CD4-positive, alpha-beta T cell (primary cell): ENCODE measurements around the gene LIPM. TPM values are rescaled to one million over a fixed set of nuclear protein-coding genes. Genes with fewer than 3 reads are reported as not detected.
A peak's percentile ranks its signal among the peaks of the same experiment; 100 is the strongest.

ENCODE experiments used
- ATAC-seq: fragments of 200-7000 bp; cut with Tn5 transposase; one replicate; pipeline ENCODE4 v1.10.0; 2022; ENCODE audit warnings: mild to moderate bottlenecking; ENCODE audit not compliant: poor library complexity
- CTCF ChIA-PET: fragments of 350-600 bp; sonication (Branson Sonifier 250); formaldehyde crosslinking; loops from one replicate; lab custom pipeline; 2021; ENCODE audit warnings: antibody characterized with exemption, inconsistent platforms; lab: Charles Lee
- POLR2A ChIA-PET: fragments of 350-600 bp; sonication (Branson Sonifier 250); formaldehyde crosslinking; loops from one replicate; lab custom pipeline; 2021; ENCODE audit warnings: antibody characterized with exemption, inconsistent platforms; lab: Charles Lee
- DNase-seq, 14 experiments: peaks; one replicate each; pipeline ENCODE4 v3.0.0-alpha.2; 2013 to 2020; ENCODE audit warnings: mixed read lengths in 2 of 14
- H3K27ac ChIP-seq, 2 donors: one replicate each; pipeline versions ENCODE4 v1.5.1 to v1.7.0; 2013; ENCODE audit warnings: low read length in 2 of 2, low read depth in 1 of 2, mild to moderate bottlenecking in 1 of 2
- H3K27me3 ChIP-seq, 2 experiments: 1 replicate in 1 of 2; 2 replicates in 1 of 2; pipeline versions ENCODE4 v1.6.1 to v1.7.0; 2013; ENCODE audit warnings: low read length in 2 of 2, control low read depth in 1 of 2, mild to moderate bottlenecking in 1 of 2, moderate library complexity in 1 of 2; ENCODE audit not compliant: insufficient read depth in 2 of 2, control insufficient read depth in 1 of 2
- H3K36me3 ChIP-seq: one replicate; pipeline ENCODE4 v1.6.1; 2013; ENCODE audit warnings: low read length, control low read depth; ENCODE audit not compliant: insufficient read depth
- H3K4me1 ChIP-seq: one replicate; pipeline ENCODE4 v1.6.1; 2013; ENCODE audit warnings: low read length, control low read depth; ENCODE audit not compliant: insufficient read depth
- H3K4me3 ChIP-seq: one replicate; pipeline ENCODE4 v1.5.1; 2013; ENCODE audit warnings: mild to moderate bottlenecking, low read length, moderate library complexity
- H3K9me3 ChIP-seq, 2 experiments: 1 replicate in 1 of 2; 2 replicates in 1 of 2; pipeline versions ENCODE4 v1.6.1 to v1.7.0; 2013; ENCODE audit warnings: low read length in 2 of 2, mild to moderate bottlenecking in 2 of 2, control low read depth in 1 of 2, moderate library complexity in 1 of 2; ENCODE audit not compliant: control insufficient read depth in 1 of 2, insufficient read depth in 1 of 2
- H3K27ac Mint-ChIP-seq: one replicate; pipeline ENCODE4 v1.8.0; 2020; ENCODE audit warnings: mixed read lengths
- H3K27me3 Mint-ChIP-seq: one replicate; pipeline ENCODE4 v1.8.0; 2021; ENCODE audit warnings: mixed read lengths
- H3K36me3 Mint-ChIP-seq: one replicate; pipeline ENCODE4 v1.8.0; 2021; ENCODE audit warnings: low read depth, mixed read lengths
- H3K4me1 Mint-ChIP-seq: one replicate; pipeline ENCODE4 v1.8.0; 2021; ENCODE audit warnings: low read depth, mixed read lengths
- H3K4me3 Mint-ChIP-seq: one replicate; pipeline ENCODE4 v1.8.0; 2020; ENCODE audit warnings: mild to moderate bottlenecking, mixed read lengths
- H3K9me3 Mint-ChIP-seq: one replicate; pipeline ENCODE4 v1.8.0; 2020; ENCODE audit warnings: mixed read lengths
- CTCF ChIP-seq: fragments of 200-600 bp; IDR thresholded peaks from one replicate; pipeline ENCODE4 v1.8.0; 2022; ENCODE audit warnings: antibody characterized with exemption, mild to moderate bottlenecking
- intact Hi-C, 2 experiments: fragments of 100-400 bp; cut with DNase I in 1 of 2; cut with micrococcal nuclease in 1 of 2; formaldehyde crosslinking; loops; one replicate each; pipeline versions ENCODE4 v1.15.1 to v1.9.0; 2023 to 2025; cut with DNase I, micrococcal nuclease
- total RNA-seq, 174 experiments: library from RNA in 2 of 174; stranded (reverse) in 2 of 174; gene quantifications; one replicate each; pipeline ENCODE4 v1.2.3 and lab custom pipeline; 2021 to 2026

The LIPM gene
- total RNA-seq, 2 experiments from 2014 or later: not detected

GRCh38 chr10:88850712-88851111, 48.2 kb downstream of the LIPM start:
- Mint-ChIP-seq H3K4me3 (no peak overlapping the region), H3K9me3 (no peaks in the 10 kb centered on the region), H3K27ac (no peak overlapping the region), H3K4me1 (peaks cover 7% of the 10 kb centered on the region), H3K27me3 (no peaks in the 10 kb centered on the region), H3K36me3 (no peaks in the 10 kb centered on the region)
- DNase-seq (no peak), ATAC-seq (no peak)
- no peak overlapping the region for H3K4me3 ChIP-seq
- ChIA-PET POLR2A (interaction anchor here (0.8 kb wide), 1 partner anchor 29 kb away, joined by 3 read pairs; the partner anchor contains the start of gene STAMBPL1), CTCF (no interaction called here)
- no peak for TF ChIP-seq CTCF
- H3K27me3 ChIP-seq: no peaks in the 10 kb centered on the region
- H3K9me3 ChIP-seq: no peaks in the 10 kb centered on the region
- H3K36me3 ChIP-seq: no peaks in the 10 kb centered on the region
- H3K4me1 ChIP-seq: no peaks in the 10 kb centered on the region
- no peak overlapping the region for H3K27ac ChIP-seq
- intact Hi-C loops: no loop called here

DNA sequence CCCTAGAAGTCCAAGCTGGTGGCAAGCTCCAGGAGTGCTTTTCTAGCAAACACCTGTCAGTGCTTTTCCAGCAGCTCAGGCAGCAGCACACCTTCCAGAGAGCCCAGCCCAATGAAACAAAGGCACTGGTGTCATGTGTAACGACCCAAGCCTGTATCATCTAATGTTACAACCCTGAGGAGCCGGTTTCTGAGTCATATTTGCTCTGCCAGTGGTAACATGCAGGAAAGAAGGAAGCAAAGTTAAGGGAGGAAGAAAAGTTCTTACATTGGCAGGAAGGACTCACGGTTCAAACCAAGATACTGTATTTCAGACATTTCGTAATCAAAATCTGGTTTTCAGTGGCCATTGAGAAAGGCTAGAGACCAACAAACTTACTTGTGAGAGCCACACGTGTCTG, 49.2 kb downstream of the LIPM start, which contains the start of gene ANKRD22:
Gene ANKRD22 (minus strand): TSS at position 139 of the 400 bp plus-strand sequence. CDS start 237 bp downstream, outside the sequence.
- ChIA-PET POLR2A (interaction anchor here (0.8 kb wide), 1 partner anchor 28 kb away, joined by 3 read pairs; the partner anchor contains the start of gene STAMBPL1), CTCF (no interaction called here)
- H3K4me1 ChIP-seq: no peaks in the 10 kb centered on the region
- peaks cover 7% of the 10 kb centered on the region for H3K4me1 Mint-ChIP-seq
- no peaks in the 10 kb centered on the region for H3K9me3 Mint-ChIP-seq
- H3K9me3 ChIP-seq: no peaks in the 10 kb centered on the region
- H3K27ac Mint-ChIP-seq: no peak within 1 kb of the TSS
- H3K36me3 ChIP-seq: no peaks in the 10 kb centered on the region
- no peaks in the 10 kb centered on the region for H3K36me3 Mint-ChIP-seq
- no peaks in the 10 kb centered on the region for H3K27me3 Mint-ChIP-seq
- intact Hi-C loops: no loop called here
- no peaks in the 10 kb centered on the region for H3K27me3 ChIP-seq
- H3K4me3 ChIP-seq: no peak within 1 kb of the TSS
- DNase-seq: peak in 2 of 14 experiments; percentile 35 to 45
- no peak within 1 kb of the TSS for H3K4me3 Mint-ChIP-seq
- ATAC-seq: no peak
- no peak for TF ChIP-seq CTCF
- H3K27ac ChIP-seq: no peak within 1 kb of the TSS

- TF ChIP-seq CTCF: no peak
- Histone ChIP-seq H3K9me3 (no peaks in the 10 kb centered on the region), H3K27me3 (no peaks in the 10 kb centered on the region), H3K36me3 (no peaks in the 10 kb centered on the region), H3K4me1 (no peaks in the 10 kb centered on the region), H3K4me3 (no peak overlapping the region), H3K27ac (no peak overlapping the region)
- ATAC-seq (no peak), DNase-seq (no peak)
- ChIA-PET POLR2A (interaction anchor here (1.1 kb wide), 1 partner anchor 27 kb away, joined by 3 read pairs; no protein-coding TSS in a partner anchor), CTCF (interaction anchor here (1.1 kb wide), 1 partner anchor 153 kb away, joined by 3 read pairs; no protein-coding TSS in a partner anchor)
- no peaks in the 10 kb centered on the region for H3K36me3 Mint-ChIP-seq
- H3K27me3 Mint-ChIP-seq: no peaks in the 10 kb centered on the region
- no peak overlapping the region for H3K27ac Mint-ChIP-seq
- no peaks in the 10 kb centered on the region for H3K9me3 Mint-ChIP-seq
- intact Hi-C loops: no loop called here
- H3K4me3 Mint-ChIP-seq: no peak overlapping the region
- H3K4me1 Mint-ChIP-seq: peaks cover 7% of the 10 kb centered on the region
Measured at GRCh38 chr10:88852327-88852726, 49.8 kb downstream of the LIPM start.
